GM23338 (cell line): Measurements from ENCODE around the gene POLE. TPM values are rescaled to one million over a fixed set of nuclear protein-coding genes. Genes with fewer than 3 reads are reported as not detected.

Experiments
- ATAC-seq: fragments of 200-7000 bp; cut with Tn5 transposase; 3 replicates; pipeline ENCODE4 v1.9.1; 2020
- DNase-seq: peaks from one replicate; pipeline ENCODE4 v3.0.0-alpha.2; 2015; ENCODE audit warnings: low spot score
- H2AFZ ChIP-seq: fragments of 200-600 bp; sonication (generic); 2 replicates; pipeline ENCODE4 v1.8.0; 2016; ENCODE audit warnings: antibody characterized with exemption, mild to moderate bottlenecking, moderate library complexity
- H3F3A ChIP-seq: fragments of 200-600 bp; sonication (generic); replicated peaks from 2 replicates; pipeline ENCODE4 v1.8.0; 2017; ENCODE audit warnings: antibody characterized with exemption, mixed run types, low read depth
- H3K27ac ChIP-seq: fragments of 200-600 bp; sonication (generic); 2 replicates; pipeline ENCODE4 v1.6.1; 2016; ENCODE audit warnings: low read depth
- H3K27me3 ChIP-seq: fragments of 200-600 bp; sonication (generic); 2 replicates; pipeline ENCODE4 v1.8.0; 2016; ENCODE audit warnings: mild to moderate bottlenecking, mixed run types, moderate library complexity; ENCODE audit not compliant: insufficient read depth
- H3K36me3 ChIP-seq: fragments of 200-600 bp; sonication (generic); 2 replicates; pipeline ENCODE4 v1.8.0; 2016; ENCODE audit warnings: mild to moderate bottlenecking; ENCODE audit not compliant: insufficient read depth
- H3K4me1 ChIP-seq: fragments of 200-600 bp; sonication (generic); 2 replicates; pipeline ENCODE4 v1.8.0; 2016; ENCODE audit warnings: mild to moderate bottlenecking, moderate library complexity; ENCODE audit not compliant: insufficient read depth
- H3K4me2 ChIP-seq: fragments of 200-600 bp; sonication (generic); 2 replicates; pipeline ENCODE4 v1.7.1; 2017; ENCODE audit warnings: mixed run types
- H3K4me3 ChIP-seq: fragments of 200-600 bp; sonication (generic); 2 replicates; pipeline ENCODE4 v1.6.1; 2016; ENCODE audit warnings: mixed run types
- H3K79me2 ChIP-seq: fragments of 200-600 bp; sonication (generic); replicated peaks from 2 replicates; pipeline ENCODE4 v1.8.0; 2017; ENCODE audit warnings: mild to moderate bottlenecking; ENCODE audit not compliant: insufficient read depth
- H3K9me2 ChIP-seq: fragments of 200-600 bp; sonication (generic); 2 replicates; pipeline ENCODE4 v1.8.0; 2017; ENCODE audit not compliant: insufficient read depth
- H4K20me1 ChIP-seq: fragments of 200-600 bp; sonication (generic); replicated peaks from 2 replicates; pipeline ENCODE4 v1.8.0; 2017; ENCODE audit warnings: mild to moderate bottlenecking; ENCODE audit not compliant: insufficient read depth
- H3K27ac Mint-ChIP-seq: 2 replicates; pipeline ENCODE4 v1.8.0; 2020; ENCODE audit warnings: inconsistent platforms, mild to moderate bottlenecking, moderate library complexity, mixed read lengths
- H3K27me3 Mint-ChIP-seq: 3 replicates; pipeline ENCODE4 v1.8.0; 2022; ENCODE audit warnings: low read depth, mild to moderate bottlenecking, moderate library complexity, mixed read lengths, inconsistent platforms; ENCODE audit not compliant: insufficient read depth, poor library complexity
- H3K36me3 Mint-ChIP-seq: 3 replicates; pipeline ENCODE4 v1.8.0; 2021; ENCODE audit warnings: low read depth, mild to moderate bottlenecking, inconsistent platforms, moderate library complexity, mixed read lengths
- H3K4me1 Mint-ChIP-seq: 3 replicates; pipeline ENCODE4 v1.8.0; 2020; ENCODE audit warnings: mild to moderate bottlenecking, inconsistent platforms, mixed read lengths
- H3K4me3 Mint-ChIP-seq: 3 replicates; pipeline ENCODE4 v1.8.0; 2021; ENCODE audit warnings: moderate library complexity, mild to moderate bottlenecking, inconsistent platforms, mixed read lengths
- H3K9me3 Mint-ChIP-seq: 3 replicates; pipeline ENCODE4 v1.8.0; 2020; ENCODE audit warnings: moderate library complexity, mild to moderate bottlenecking, inconsistent platforms, mixed read lengths
- CREB1 ChIP-seq: fragments of 250-450 bp; sonication (Bioruptor Pico); IDR thresholded peaks from 2 replicates; pipeline ENCODE4 v1.5.0; 2020; ENCODE audit warnings: low read depth, mild to moderate bottlenecking, moderate library complexity
- EZH2 ChIP-seq: fragments of 200-600 bp; sonication (generic); IDR thresholded peaks from one replicate; pipeline ENCODE4 v1.8.0; 2017; ENCODE audit warnings: antibody characterized with exemption, mild to moderate bottlenecking, low read depth; ENCODE audit not compliant: unreplicated experiment
- JUNB ChIP-seq: IDR thresholded peaks from one replicate; pipeline ENCODE4 v1.6.1; 2016; ENCODE audit warnings: antibody characterized with exemption; ENCODE audit not compliant: unreplicated experiment
- ZNF114 ChIP-seq: fragments of 250-450 bp; sonication (Bioruptor Pico); IDR thresholded peaks from 2 replicates; pipeline ENCODE4 v1.5.0; 2020; ENCODE audit warnings: mild to moderate bottlenecking, moderate library complexity
- ZNF462 ChIP-seq: fragments of 250-450 bp; sonication (Bioruptor Pico); IDR thresholded peaks from 2 replicates; pipeline ENCODE4 v1.5.0; 2020; ENCODE audit warnings: mild to moderate bottlenecking, moderate library complexity
- polyA plus RNA-seq: library from polyadenylated mRNA; unstranded; fragments of >200 nt; fragmentation: Nextera tagmentation; extraction: Ambion mirVana; gene quantifications from 2 replicates; pipeline ENCODE4 v1.2.1, GENCODE V29; 2016
- total RNA-seq: library from RNA; depleted of rRNA; stranded (reverse); fragments of >200 nt; shearing (Covaris generic); gene quantifications from 2 replicates; pipeline ENCODE4 v1.2.3, GENCODE V29; 2014

The POLE gene
- total and polyA plus RNA-seq, 2 experiments from 2014 or later, result 33.6 to 125 TPM

DNA sequence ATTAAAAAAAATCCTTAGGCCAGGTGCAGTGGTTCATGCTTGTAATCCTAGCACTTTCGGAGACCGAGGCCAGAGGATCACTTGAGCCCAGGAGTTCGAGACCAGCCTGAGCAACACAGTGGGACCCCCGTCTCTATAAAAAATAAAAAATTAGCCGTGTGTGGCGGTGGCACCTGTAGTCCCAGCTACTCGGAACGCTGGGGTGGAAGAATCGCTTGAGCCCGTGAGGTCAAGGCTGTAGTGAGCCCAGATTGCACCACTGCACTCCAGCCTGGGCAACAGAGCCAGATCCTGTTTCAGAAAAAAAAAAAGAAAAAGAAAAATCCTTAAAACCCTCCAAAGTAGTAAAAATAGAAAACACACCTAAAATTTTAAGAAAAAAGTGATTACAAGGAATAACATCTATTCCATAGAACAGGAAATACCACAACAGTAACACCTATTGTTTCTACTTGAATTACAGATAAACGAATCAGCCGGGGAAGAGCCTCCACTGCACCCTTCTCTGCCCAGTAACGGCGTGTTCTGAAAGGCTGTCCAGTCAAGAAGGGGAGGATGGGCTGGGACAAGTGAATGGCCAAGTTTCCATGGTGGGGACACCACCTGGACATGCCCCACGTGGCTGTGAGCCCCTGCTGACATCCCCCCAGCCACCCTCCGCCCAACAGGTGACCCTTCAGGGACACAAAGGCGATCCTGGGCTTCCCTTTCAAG is 17.8 kb downstream of the POLE start:
- Histone ChIP-seq H4K20me1 (peaks cover 11% of the 10 kb centered on the region), H3K4me3 (no peak overlapping the region), H2AFZ (no peak overlapping the region), H3K36me3 (peaks cover 42% of the 10 kb centered on the region), H3K9me2 (no peaks in the 10 kb centered on the region), H3K4me2 (no peak overlapping the region), H3K27me3 (no peaks in the 10 kb centered on the region), H3K27ac (no peak overlapping the region), H3K79me2 (no peaks in the 10 kb centered on the region), H3F3A (no peaks in the 10 kb centered on the region), H3K4me1 (no peaks in the 10 kb centered on the region)
- H3K27ac Mint-ChIP-seq, result no peak overlapping the region
- ATAC-seq (no peak), DNase-seq (no peak)
- H3K9me3 Mint-ChIP-seq, result no peaks in the 10 kb centered on the region
- no peaks in the 10 kb centered on the region for H3K4me1 Mint-ChIP-seq
- H3K4me3 Mint-ChIP-seq, result no peak overlapping the region
- H3K27me3 Mint-ChIP-seq, result no peaks in the 10 kb centered on the region
- peaks cover 90% of the 10 kb centered on the region for H3K36me3 Mint-ChIP-seq
- TF ChIP-seq CREB1, result no peak
- no peak for TF ChIP-seq ZNF114 (CRISPR knock-in tag)
- TF ChIP-seq ZNF462 (CRISPR knock-in tag), result no peak
- TF ChIP-seq EZH2, result no peak
- no peak for TF ChIP-seq JUNB
